RWPE2 (cell line): ENCODE data around the gene HOXA11.

Experiments used
- ATAC-seq: fragments of 200-7000 bp; cut with Tn5 transposase; 3 replicates; pipeline ENCODE4 v1.9.1; 2021; ENCODE audit warnings: low read depth
- DNase-seq: peaks from one replicate; pipeline ENCODE4 v3.0.0-alpha.2; 2020; ENCODE audit warnings: low spot score
- H3K27ac ChIP-seq: fragments of 450-650 bp; 2 replicates; pipeline ENCODE4 v1.5.1; 2017; ENCODE audit warnings: mild to moderate bottlenecking; ENCODE audit not compliant: poor library complexity, severe bottlenecking
- H3K27me3 ChIP-seq: fragments of 250-450 bp; sonication (Bioruptor Pico); 2 replicates; pipeline ENCODE4 v1.5.1; 2021; ENCODE audit warnings: mild to moderate bottlenecking, moderate library complexity; ENCODE audit not compliant: insufficient read depth, poor library complexity, severe bottlenecking
- H3K36me3 ChIP-seq: fragments of 250-450 bp; sonication (Bioruptor Pico); 2 replicates; pipeline ENCODE4 v1.5.1; 2020; ENCODE audit warnings: low read depth, mild to moderate bottlenecking, moderate library complexity
- H3K4me1 ChIP-seq: fragments of 250-450 bp; sonication (Bioruptor Pico); 2 replicates; pipeline ENCODE4 v1.5.1; 2021; ENCODE audit warnings: mild to moderate bottlenecking, moderate library complexity; ENCODE audit not compliant: insufficient read depth, poor library complexity, severe bottlenecking
- H3K4me3 ChIP-seq: fragments of 250-450 bp; sonication (Bioruptor Pico); 2 replicates; pipeline ENCODE4 v1.5.1; 2021; ENCODE audit warnings: mild to moderate bottlenecking, moderate library complexity; ENCODE audit not compliant: severe bottlenecking
- H3K9me3 ChIP-seq: fragments of 250-450 bp; sonication (Bioruptor Pico); 2 replicates; pipeline ENCODE4 v1.5.1; 2021; ENCODE audit warnings: mild to moderate bottlenecking, moderate library complexity; ENCODE audit not compliant: severe bottlenecking
- CTCF ChIP-seq: fragments of 450-650 bp; IDR thresholded peaks from one replicate; pipeline ENCODE4 v1.5.1; 2017; ENCODE audit warnings: mild to moderate bottlenecking, moderate library complexity; ENCODE audit not compliant: poor library complexity, severe bottlenecking

Gene HOXA11

GRCh38 chr7:27149842-27150567 lies 35.0 kb downstream of the HOXA11 start:
- peak; percentile 56 for DNase-seq
- no peaks in the 10 kb centered on the region for H3K27me3 ChIP-seq
- peak overlapping the region; percentile 85 for H3K27ac ChIP-seq
- peak overlapping the region; percentile 38 for H3K4me3 ChIP-seq
- ATAC-seq: peak; percentile 13
- H3K36me3 ChIP-seq: no peaks in the 10 kb centered on the region
- H3K9me3 ChIP-seq: no peaks in the 10 kb centered on the region
- no peak for TF ChIP-seq CTCF
- H3K4me1 ChIP-seq: peaks cover 12% of the 10 kb centered on the region

GRCh38 chr7:27148756-27149641 lies 36.0 kb downstream of the HOXA11 start:
- TF ChIP-seq CTCF: no peak
- peaks cover 9% of the 10 kb centered on the region for H3K4me1 ChIP-seq
- no peaks in the 10 kb centered on the region for H3K9me3 ChIP-seq
- peak overlapping the region; percentile 38 for H3K4me3 ChIP-seq
- DNase-seq: no peak
- H3K27ac ChIP-seq: peak overlapping the region; percentile 85
- peaks cover 3% of the 10 kb centered on the region; the same call in 1 of the 2 replicates for H3K36me3 ChIP-seq
- peak; percentile 4; the same call in 1 of the 3 replicates for ATAC-seq
- H3K27me3 ChIP-seq: no peaks in the 10 kb centered on the region

- Histone ChIP-seq H3K4me1 (peaks cover 9% of the 10 kb centered on the region), H3K9me3 (no peaks in the 10 kb centered on the region), H3K4me3 (peak overlapping the region; percentile 38), H3K36me3 (peaks cover 3% of the 10 kb centered on the region; the same call in 1 of the 2 replicates), H3K27ac (peak overlapping the region; percentile 85), H3K27me3 (no peaks in the 10 kb centered on the region)
- peak; percentile 13 for ATAC-seq
- no peak for TF ChIP-seq CTCF
- DNase-seq: no peak
These were observed 36.8 kb downstream of the HOXA11 start for GRCh38 chr7:27148031-27148755.

GRCh38 chr7:27147199-27148030 lies 37.6 kb downstream of the HOXA11 start, which contains the start of gene HOXA6:
Gene HOXA6, minus strand, starts transcription at chr7:27147774. Its CDS starts 25 bp downstream, at chr7:27147749.
- Histone ChIP-seq H3K4me1 (peaks cover 9% of the 10 kb centered on the region), H3K27me3 (no peaks in the 10 kb centered on the region), H3K36me3 (peaks cover 3% of the 10 kb centered on the region; the same call in 1 of the 2 replicates), H3K9me3 (no peaks in the 10 kb centered on the region), H3K4me3 (peak within 1 kb of the TSS; percentile 38), H3K27ac (peak within 1 kb of the TSS; percentile 85)
- ATAC-seq (no peak), DNase-seq (no peak)
- TF ChIP-seq CTCF: no peak
